Stimulated activated CD4-positive, alpha-beta T cell treated with anti-CD3 and anti-CD28 coated beads, Interleukin-1b, Interleukin-23, amount 100 ng/mL, for 4 hours (primary cell): ENCODE results near the gene EGFLAM.
"Not testable (repeated sequence)": the region's sequence is repeated elsewhere in the genome, so short reads cannot be mapped to it uniquely, and the experiment has no call there.

ENCODE experiments used
- DNase-seq, 2 donors: peaks; one replicate each; pipeline ENCODE4 v3.0.0-alpha.2; 2020; ENCODE audit warnings: low read depth in 2 of 2

EGFLAM gene

GRCh38 chr5:38329132-38329715 is 70.9 kb downstream of the EGFLAM start:
- DNase-seq: no peak

GRCh38 chr5:38330207-38330606 is 71.8 kb downstream of the EGFLAM start:
- no peak for DNase-seq

DNA sequence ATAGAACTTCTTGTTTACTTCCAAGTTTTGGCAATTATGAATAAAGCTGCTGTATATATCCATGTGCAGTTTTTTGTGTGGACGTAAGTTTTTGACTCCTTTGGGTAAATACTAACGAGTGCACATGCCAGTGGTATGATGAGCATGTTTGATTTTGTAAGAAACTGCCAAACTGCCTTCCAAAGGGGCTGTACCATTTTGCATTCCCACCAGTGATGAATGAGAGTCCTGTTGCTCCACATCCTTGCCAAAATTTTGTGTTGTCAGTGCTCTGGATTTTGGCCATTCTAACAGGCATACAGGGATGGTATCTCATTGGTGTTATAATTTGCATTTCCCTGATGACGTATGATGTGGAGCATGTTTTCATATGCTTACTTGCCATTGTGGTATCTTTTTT is 73.5 kb downstream of the EGFLAM start:
- DNase-seq: no peak

GRCh38 chr5:38333181-38333580 is 74.8 kb downstream of the EGFLAM start:
- not testable (repeated sequence) for DNase-seq

DNA sequence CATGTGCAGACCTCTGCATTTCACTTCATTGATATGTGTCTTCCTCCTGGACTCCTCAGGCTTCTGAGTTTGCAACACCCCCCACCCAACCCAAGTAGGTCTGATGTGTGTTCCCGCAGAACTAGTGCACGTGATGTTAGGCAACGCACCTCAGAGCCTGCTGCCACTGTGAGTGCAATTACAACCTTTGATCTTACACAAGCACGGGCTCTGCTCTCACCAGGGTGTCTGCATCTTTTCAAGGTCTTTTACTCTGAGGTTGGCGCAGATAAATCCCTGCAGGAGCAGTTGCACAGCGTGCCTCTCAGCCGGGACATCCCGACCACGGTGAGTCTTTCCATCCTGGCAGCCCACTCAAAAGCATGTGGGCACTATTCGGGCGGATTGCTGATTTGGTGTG is 80.1 kb downstream of the EGFLAM start:
- DNase-seq: no peak

GRCh38 chr5:38339446-38339845 is 81.1 kb downstream of the EGFLAM start:
- no peak for DNase-seq

DNA sequence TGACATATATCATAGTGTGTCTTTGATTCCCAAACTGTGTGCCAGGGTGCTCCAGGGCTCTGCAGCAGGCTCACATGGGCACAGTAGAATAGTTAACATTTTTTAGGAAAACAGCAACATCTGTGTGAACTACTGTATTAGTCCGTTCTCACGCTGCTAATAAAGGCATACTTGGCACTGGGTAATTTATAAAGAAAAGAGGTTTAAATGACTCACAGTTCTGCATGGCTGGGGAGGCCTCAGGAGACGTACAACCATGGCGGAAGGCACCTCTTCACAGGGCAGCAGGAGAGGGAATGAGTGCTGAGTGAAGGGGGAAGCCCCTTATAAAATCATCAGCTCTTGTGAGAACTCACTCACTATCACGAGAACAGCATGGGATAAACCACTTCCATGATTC is 82.7 kb downstream of the EGFLAM start:
- DNase-seq: no peak

DNA sequence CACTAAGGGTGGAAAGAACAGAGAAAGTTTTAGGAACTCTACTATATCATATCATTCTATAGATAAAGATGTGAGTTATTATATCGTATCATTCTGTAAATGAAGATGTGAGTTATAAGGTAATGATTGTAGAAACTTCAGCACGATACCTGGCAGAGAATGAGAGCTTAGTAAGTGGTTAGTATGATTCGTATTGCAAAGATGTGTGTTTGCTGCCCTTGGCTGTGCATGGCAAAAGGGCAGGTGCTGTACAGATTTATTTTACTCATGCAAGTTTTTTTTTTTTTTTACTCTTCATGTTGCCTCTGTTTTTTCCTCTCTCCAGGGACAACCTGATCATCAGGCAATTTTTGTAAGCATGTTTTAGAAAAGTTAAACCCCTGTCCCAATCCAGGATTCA is 83.3 kb downstream of the EGFLAM start:
- DNase-seq: no peak

- no peak for DNase-seq
These were observed 83.9 kb downstream of the EGFLAM start for GRCh38 chr5:38342261-38342660.

GRCh38 chr5:38344891-38345290 is 86.5 kb downstream of the EGFLAM start:
- no peak for DNase-seq

DNA sequence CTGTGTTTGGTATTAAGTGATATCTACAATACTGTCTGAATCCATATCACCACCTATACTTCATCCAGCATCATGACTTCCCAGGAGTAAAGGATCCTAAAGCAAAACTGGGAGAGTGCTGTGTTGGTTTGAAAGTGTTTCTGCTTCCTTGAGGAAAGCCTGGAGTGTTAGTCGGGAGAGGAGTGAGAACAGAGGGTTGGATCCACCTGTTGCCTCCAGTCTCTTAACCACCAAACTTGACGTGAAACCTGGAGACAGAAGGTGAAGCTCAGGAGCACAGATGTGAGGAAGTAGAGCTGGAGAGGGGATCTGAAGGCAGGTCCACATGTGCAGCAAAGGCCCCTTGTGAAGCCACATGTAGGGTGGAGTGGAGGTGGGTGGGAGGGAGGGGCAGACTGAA is 88.2 kb downstream of the EGFLAM start:
- no peak for DNase-seq

- DNase-seq: no peak
These were observed 88.8 kb downstream of the EGFLAM start for GRCh38 chr5:38347040-38347763.

DNA sequence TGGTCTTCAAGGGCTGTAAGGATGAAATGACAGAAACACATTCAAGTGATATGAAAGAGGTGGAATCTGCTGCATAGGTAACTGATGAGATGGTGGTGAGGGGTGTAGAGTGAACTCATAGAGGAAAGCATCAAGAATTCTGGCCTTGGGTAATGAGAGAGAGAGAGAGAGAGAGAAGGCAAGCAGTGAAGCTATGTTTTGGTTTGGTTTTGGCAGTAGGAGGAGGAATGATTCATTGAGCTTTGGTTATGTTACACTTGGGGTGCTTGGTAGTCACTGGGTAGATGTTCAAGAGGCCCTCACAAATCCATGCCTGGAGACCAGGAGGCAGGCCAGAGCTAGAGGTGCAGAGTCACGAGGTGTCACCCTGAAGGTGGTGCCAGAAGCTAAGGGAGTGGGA is 89.5 kb downstream of the EGFLAM start:
- DNase-seq: no peak

- no peak for DNase-seq
These were observed 102.1 kb downstream of the EGFLAM start for GRCh38 chr5:38360323-38361061.

DNA sequence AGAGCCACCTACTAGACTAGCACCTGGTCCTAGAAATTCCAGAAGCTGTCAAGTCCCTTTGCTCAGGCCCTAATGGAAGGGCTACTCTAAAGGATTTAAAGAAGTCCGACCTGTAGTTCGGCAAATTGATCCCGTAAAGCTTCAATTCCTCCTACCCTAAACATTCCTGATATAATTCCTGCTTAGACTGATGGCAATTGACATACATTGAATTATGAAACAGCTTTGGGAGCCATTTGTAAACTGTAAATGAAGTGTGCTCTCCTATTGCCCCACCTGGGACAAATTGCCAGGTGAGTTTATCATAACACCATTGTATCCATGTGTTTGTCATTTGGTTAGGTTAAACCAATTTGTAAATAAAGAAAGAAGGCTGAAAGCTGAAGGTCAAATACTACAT is 104.4 kb downstream of the EGFLAM start:
- DNase-seq: no peak

DNA sequence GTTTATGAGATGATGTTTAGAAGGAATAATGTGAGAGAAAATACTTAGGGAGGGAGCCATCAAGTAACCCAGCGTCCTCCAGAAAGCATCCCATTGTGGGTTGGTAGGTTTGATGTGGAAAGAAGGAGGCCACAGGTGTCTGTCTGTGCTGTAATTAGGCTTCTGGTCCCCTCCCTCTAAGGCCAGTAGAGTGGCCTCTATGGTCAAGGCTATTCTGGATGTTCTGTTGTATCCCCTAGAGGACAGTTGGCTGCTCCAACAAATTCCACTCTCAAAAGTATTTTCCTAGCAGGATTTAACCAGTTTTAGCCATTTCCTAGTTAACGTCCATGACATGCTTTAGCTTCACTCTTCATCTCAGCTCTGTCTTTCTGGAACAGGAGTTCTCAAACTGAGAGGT is 106.5 kb downstream of the EGFLAM start:
- no peak for DNase-seq

DNA sequence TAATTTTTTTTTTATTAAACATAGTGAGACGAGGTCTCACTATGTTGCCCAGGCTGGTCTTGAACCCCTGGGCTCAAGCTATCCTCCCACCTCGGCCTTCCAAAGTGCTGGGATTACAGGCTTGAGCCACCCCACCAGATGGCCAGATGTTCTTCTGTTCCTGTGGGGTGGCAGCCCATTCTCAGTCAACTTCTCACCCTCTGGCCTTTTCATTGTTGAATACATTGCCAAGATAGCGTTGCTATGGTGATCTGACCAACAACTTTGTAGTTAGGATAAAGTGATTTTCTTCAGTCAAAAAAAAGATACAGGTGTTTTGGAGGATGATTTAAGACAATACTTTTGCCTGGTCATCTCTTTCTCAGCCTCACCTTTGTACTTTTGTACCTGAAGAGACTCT is 109.1 kb downstream of the EGFLAM start:
- no peak for DNase-seq

DNA sequence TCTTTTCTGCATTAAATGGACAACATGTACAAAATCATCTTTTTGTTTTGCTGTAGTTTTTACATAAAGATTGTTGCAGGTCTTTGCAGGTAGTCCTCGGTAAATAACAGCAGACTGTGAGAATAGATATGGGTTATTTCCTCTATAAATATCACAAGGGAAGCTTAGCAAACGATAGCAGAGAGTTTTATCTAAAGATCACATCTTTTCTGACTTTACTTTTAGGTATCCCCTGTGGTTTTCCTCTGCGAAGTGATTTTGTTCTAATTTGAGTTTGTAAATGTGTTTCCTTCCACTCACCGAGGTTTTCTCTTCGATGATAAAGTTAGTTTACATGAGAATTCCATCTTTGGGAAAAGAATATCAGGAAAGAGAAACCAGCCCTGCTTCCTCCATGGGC is 109.6 kb downstream of the EGFLAM start:
- no peak for DNase-seq

DNA sequence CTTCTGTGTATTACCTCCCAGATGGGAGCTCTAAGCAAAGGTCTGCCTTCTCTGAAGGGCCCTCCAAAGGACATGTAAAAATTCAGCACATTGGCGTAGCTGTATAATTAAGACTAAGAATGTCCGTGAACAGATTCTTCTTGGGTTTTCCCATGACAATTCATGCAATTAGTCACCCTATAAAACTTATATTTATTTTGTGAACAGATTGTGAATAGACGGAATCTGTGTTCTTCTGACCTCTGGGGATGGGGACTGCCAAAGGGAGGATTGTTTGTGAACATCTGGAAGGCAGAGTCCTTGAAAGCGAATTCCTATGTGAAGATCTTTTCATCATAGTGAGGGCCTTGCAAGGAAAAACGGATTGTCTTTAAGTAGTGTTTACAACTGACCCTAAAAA is 111.3 kb downstream of the EGFLAM start:
- DNase-seq: no peak

DNA sequence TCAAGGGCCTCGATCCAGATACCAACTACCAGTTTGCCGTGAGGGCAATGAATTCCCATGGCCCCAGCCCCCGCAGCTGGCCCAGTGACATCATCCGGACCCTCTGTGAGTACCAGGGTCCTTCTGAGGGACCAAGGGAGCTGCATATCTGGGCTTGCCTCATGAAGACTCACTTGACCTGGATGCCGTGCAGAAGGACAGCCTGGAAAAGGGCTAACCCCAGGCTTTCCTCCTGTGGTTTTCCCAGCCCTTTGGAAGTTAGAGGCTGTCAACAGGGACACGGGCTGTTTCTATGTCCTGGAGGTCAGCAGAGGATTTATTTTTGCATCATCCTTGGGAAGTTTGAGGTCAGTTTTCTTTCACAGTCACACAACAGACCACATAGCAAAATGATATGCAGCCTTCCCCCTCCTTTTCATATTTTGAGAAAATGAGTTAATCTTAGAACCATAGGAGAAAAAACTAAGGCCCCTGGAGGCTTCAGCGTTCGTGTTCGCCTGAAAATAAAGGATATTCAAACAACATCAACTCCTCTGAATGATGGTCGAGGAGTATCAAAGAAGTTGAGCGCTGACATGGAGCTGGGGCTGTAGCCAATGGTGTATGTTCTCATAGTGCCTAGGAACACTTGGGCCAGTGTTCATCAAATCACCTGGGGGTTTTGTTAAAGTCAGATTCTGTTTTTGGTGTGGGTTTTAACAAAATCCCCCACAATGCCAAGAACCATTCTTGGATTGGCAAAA is 112.2 kb downstream of the EGFLAM start:
- DNase-seq: no peak

DNA sequence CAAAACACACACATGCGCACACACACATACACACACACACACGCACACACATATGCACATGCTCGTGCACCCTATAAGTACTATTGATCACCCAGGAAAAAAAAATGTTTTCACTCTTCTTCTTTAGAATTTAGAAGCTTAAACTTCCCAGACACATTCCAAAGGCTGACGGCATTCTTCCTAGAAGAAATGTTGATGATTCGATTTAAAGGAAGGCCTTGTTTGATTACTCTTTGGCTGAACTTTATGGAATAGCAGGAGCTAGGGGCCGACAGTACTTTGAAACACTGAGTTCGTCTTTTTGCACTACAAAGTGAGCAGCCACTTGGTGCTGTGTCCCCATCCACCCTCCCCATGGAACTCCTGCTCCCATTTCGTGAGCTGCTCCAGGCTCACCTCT is 113.2 kb downstream of the EGFLAM start:
- no peak for DNase-seq

DNA sequence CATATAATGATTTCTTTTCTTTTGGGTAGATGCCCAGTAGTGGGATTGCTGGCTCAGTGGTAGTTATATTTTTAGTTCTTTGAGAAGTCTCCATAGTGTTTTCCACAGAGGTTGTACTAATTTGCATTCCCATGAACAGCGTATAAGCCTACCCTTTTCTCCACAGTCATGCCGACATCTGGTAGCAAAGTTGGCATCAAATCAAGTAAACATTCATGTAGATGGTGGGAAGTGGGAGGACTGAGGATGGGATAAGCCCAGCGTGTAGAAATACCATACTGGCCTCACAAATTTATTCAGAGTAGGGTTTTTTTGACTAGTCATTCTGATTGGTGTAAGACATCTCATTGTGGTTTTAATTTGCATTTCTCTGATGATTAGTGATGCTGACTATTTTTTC is 115.4 kb downstream of the EGFLAM start:
- DNase-seq: no peak

- DNase-seq: no peak
These were observed 117.1 kb downstream of the EGFLAM start for GRCh38 chr5:38375423-38375822.
